Smooth muscle cell of the brain vasculature (primary cell): Measurements from ENCODE around the gene VGLL1.

Source experiments
- DNase-seq: peaks from one replicate; pipeline ENCODE4 v3.0.0-alpha.2; 2012; ENCODE audit warnings: low read depth, low spot score

VGLL1 gene

GRCh38 chrX:136551410-136551809 lies 19.4 kb downstream of the VGLL1 start:
- no peak for DNase-seq

- no peak for DNase-seq
Measured at GRCh38 chrX:136555694-136556093, 23.7 kb downstream of the VGLL1 start.

- DNase-seq, result no peak
Measured at GRCh38 chrX:136572030-136572429, 40.0 kb downstream of the VGLL1 start.

GRCh38 chrX:136574548-136574947 lies 42.5 kb downstream of the VGLL1 start:
- DNase-seq, result no peak

- peak; percentile 4 for DNase-seq
Measured at GRCh38 chrX:136577552-136577951, 45.5 kb downstream of the VGLL1 start.

- DNase-seq, result no peak
Measured at GRCh38 chrX:136580316-136580715, 48.3 kb downstream of the VGLL1 start.

- DNase-seq, result no peak
Measured at GRCh38 chrX:136582624-136583023, 50.6 kb downstream of the VGLL1 start.

- DNase-seq, result no peak
Measured at GRCh38 chrX:136584545-136584944, 52.5 kb downstream of the VGLL1 start.

- no peak for DNase-seq
Measured at GRCh38 chrX:136585262-136585661, 53.2 kb downstream of the VGLL1 start.

GRCh38 chrX:136585960-136586359 lies 53.9 kb downstream of the VGLL1 start:
- DNase-seq, result no peak

GRCh38 chrX:136586386-136586785 lies 54.4 kb downstream of the VGLL1 start:
- DNase-seq, result peak; percentile 6

- DNase-seq, result no peak
Measured at GRCh38 chrX:136587532-136587931, 55.5 kb downstream of the VGLL1 start.

- DNase-seq, result no peak
Measured at GRCh38 chrX:136588036-136588435, 56.0 kb downstream of the VGLL1 start.

GRCh38 chrX:136589966-136590365 lies 58.0 kb downstream of the VGLL1 start:
- DNase-seq, result no peak

GRCh38 chrX:136597356-136597755 lies 65.3 kb downstream of the VGLL1 start:
- DNase-seq, result no peak

GRCh38 chrX:136597954-136598353 lies 65.9 kb downstream of the VGLL1 start:
- DNase-seq, result no peak

- DNase-seq, result no peak
Measured at GRCh38 chrX:136598631-136599030, 66.6 kb downstream of the VGLL1 start.

- DNase-seq, result no peak
Measured at GRCh38 chrX:136600059-136600458, 68.0 kb downstream of the VGLL1 start.
